ENCODE data around the gene PIGN. TPM values are rescaled to one million over a fixed set of nuclear protein-coding genes. Genes with fewer than 3 reads are reported as not detected.
"Not testable (repeated sequence)": the region's sequence is repeated elsewhere in the genome, so short reads cannot be mapped to it uniquely, and the experiment has no call there.

PIGN gene
- total RNA-seq, 1 experiment from 2014 or later, result 21.4 TPM

DNA sequence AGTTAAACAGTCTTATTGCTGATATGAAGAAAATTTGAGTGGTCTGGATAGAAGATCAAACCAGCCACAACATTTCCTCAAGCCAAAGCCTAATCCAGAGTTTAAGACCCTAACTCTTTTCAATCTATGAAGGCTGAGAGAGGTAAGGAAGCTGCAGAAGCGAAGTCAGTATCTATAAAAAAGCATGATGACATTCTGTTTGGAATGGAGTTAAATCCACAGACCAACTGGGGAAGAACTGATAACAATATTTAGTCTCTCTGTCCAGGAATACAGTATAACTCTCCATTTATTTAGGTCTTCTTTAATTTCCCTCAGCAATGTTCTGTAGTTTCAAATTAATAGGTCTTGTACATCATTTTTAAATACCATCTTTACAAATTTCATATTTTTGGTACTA lies 16.0 kb downstream of the PIGN start:
- no peak overlapping the region for H3K27ac ChIP-seq (ENCODE audit: low read length)
- ChIA-PET CTCF (no interaction called here), POLR2A (no interaction called here)
- no peaks in the 10 kb centered on the region for H3K27me3 ChIP-seq (ENCODE audit: control insufficient read depth, insufficient read depth, low read length)
- no peak for ATAC-seq
- no peaks in the 10 kb centered on the region for H3K36me3 ChIP-seq (ENCODE audit: control insufficient read depth, insufficient read depth, low read length)
- no peaks in the 10 kb centered on the region for H3K4me1 ChIP-seq (ENCODE audit: control insufficient read depth, insufficient read depth, low read length)
- no peak for DNase-seq (ENCODE audit: low read depth, low spot score)
- BruUV-seq (replicated peaks), result no TSS peak
- in situ Hi-C loops (cut with HindIII; ENCODE audit: low pct_unique_long_range_greater_than_20kb, low sequenced_read_pairs), result no loop called here
- no peaks in the 10 kb centered on the region for H3K9me3 ChIP-seq (ENCODE audit: control insufficient read depth, insufficient read depth, low read depth, low read length)
- H3K4me3 ChIP-seq (ENCODE audit: low read depth in 2 of 2, low read length in 2 of 2), result no peak overlapping the region
- intact Hi-C loops (cut with micrococcal nuclease; ENCODE audit: unreplicated experiment), result no loop called here
- no peak for TF ChIP-seq SIN3A (IDR thresholded peaks at IDR 0.05; ENCODE audit: borderline replicate concordance, insufficient read depth, low read depth, low read length)
- TF ChIP-seq, protein P1, sequence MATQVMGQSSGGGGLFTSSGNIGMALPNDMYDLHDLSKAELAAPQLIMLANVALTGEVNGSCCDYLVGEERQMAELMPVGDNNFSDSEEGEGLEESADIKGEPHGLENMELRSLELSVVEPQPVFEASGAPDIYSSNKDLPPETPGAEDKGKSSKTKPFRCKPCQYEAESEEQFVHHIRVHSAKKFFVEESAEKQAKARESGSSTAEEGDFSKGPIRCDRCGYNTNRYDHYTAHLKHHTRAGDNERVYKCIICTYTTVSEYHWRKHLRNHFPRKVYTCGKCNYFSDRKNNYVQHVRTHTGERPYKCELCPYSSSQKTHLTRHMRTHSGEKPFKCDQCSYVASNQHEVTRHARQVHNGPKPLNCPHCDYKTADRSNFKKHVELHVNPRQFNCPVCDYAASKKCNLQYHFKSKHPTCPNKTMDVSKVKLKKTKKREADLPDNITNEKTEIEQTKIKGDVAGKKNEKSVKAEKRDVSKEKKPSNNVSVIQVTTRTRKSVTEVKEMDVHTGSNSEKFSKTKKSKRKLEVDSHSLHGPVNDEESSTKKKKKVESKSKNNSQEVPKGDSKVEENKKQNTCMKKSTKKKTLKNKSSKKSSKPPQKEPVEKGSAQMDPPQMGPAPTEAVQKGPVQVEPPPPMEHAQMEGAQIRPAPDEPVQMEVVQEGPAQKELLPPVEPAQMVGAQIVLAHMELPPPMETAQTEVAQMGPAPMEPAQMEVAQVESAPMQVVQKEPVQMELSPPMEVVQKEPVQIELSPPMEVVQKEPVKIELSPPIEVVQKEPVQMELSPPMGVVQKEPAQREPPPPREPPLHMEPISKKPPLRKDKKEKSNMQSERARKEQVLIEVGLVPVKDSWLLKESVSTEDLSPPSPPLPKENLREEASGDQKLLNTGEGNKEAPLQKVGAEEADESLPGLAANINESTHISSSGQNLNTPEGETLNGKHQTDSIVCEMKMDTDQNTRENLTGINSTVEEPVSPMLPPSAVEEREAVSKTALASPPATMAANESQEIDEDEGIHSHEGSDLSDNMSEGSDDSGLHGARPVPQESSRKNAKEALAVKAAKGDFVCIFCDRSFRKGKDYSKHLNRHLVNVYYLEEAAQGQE (IDR thresholded peaks at IDR 0.05; ENCODE audit: insufficient read depth in 1 of 2, low read depth in 2 of 2, low read length in 1 of 2), result no peak
- no peak for TF ChIP-seq TCF7L2 (IDR thresholded peaks at IDR 0.05; ENCODE audit: low read depth, low read length)
- TF ChIP-seq POLR2AphosphoS5 (IDR thresholded peaks at IDR 0.05; ENCODE audit: low read depth, low read length), result no peak
- TF ChIP-seq, protein P2, sequence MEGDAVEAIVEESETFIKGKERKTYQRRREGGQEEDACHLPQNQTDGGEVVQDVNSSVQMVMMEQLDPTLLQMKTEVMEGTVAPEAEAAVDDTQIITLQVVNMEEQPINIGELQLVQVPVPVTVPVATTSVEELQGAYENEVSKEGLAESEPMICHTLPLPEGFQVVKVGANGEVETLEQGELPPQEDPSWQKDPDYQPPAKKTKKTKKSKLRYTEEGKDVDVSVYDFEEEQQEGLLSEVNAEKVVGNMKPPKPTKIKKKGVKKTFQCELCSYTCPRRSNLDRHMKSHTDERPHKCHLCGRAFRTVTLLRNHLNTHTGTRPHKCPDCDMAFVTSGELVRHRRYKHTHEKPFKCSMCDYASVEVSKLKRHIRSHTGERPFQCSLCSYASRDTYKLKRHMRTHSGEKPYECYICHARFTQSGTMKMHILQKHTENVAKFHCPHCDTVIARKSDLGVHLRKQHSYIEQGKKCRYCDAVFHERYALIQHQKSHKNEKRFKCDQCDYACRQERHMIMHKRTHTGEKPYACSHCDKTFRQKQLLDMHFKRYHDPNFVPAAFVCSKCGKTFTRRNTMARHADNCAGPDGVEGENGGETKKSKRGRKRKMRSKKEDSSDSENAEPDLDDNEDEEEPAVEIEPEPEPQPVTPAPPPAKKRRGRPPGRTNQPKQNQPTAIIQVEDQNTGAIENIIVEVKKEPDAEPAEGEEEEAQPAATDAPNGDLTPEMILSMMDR (IDR thresholded peaks at IDR 0.05), result no peak

DNA sequence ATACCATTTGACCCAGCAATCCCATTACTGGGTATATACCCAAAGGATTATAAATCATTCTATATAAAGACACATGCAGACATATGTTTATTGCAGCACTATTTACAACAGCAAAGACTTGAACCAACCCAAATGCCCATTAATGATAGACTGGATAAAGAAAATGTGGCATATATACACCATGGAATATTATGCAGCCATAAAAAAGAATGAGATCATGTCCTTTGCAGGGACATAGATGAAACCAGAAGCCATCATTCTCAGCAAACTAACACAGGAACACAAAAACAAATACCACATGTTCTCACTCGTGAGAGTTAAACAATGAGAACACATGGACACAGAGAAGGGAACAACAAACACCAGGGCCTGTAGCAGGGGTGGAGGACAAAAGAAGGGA lies 20.3 kb downstream of the PIGN start:
- in situ Hi-C loops (cut with HindIII; ENCODE audit: low pct_unique_long_range_greater_than_20kb, low sequenced_read_pairs); ATAC-seq: not testable (repeated sequence)

DNA sequence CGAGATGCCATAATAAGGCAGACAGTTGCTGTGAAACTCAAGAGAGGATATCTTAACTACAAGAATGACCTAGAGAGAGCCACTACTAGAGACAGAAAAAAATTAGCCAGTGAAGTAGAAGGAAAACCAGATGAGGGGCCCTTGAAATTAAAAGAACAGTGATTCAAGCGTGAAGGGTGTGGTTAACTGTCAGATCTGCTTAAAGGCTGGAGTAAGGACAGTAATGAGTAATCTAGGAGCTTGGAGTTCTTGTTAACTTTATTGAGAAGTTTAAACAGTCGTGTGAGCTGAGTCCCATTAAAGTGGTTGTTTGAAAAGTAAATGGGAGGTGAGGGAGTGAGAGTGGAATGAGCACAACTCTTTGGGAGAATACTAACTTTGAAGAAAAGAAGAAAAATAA lies 21.3 kb downstream of the PIGN start:
- Histone ChIP-seq H3K36me3 (ENCODE audit: control insufficient read depth, insufficient read depth, low read length) (no peaks in the 10 kb centered on the region), H3K27me3 (ENCODE audit: control insufficient read depth, insufficient read depth, low read length) (no peaks in the 10 kb centered on the region), H3K4me3 (ENCODE audit: low read depth in 2 of 2, low read length in 2 of 2) (no peak overlapping the region), H3K27ac (ENCODE audit: low read length) (no peak overlapping the region), H3K4me1 (ENCODE audit: control insufficient read depth, insufficient read depth, low read length) (no peaks in the 10 kb centered on the region), H3K9me3 (ENCODE audit: control insufficient read depth, insufficient read depth, low read depth, low read length) (no peaks in the 10 kb centered on the region)
- POLR2A ChIA-PET, result no interaction called here
- intact Hi-C loops (cut with micrococcal nuclease; ENCODE audit: unreplicated experiment), result no loop called here
- no peak for ATAC-seq
- in situ Hi-C loops (cut with HindIII; ENCODE audit: low pct_unique_long_range_greater_than_20kb, low sequenced_read_pairs), result no loop called here
- TF ChIP-seq SIN3A (IDR thresholded peaks at IDR 0.05; ENCODE audit: borderline replicate concordance, insufficient read depth, low read depth, low read length) (no peak), TCF7L2 (IDR thresholded peaks at IDR 0.05; ENCODE audit: low read depth, low read length) (no peak)
- TF ChIP-seq, protein P2 (IDR thresholded peaks at IDR 0.05), result no peak
- TF ChIP-seq, protein P1 (IDR thresholded peaks at IDR 0.05; ENCODE audit: insufficient read depth in 1 of 2, low read depth in 2 of 2, low read length in 1 of 2), result no peak
- CTCF ChIA-PET, result no interaction called here
- no TSS peak for BruUV-seq (replicated peaks)
- no peak for DNase-seq (ENCODE audit: low read depth, low spot score)

More for the DNA sequence above, 20.3 kb downstream of the PIGN start:
- H3K27ac ChIP-seq (ENCODE audit: low read length); H3K4me3 ChIP-seq (ENCODE audit: low read depth in 2 of 2, low read length in 2 of 2); CTCF ChIA-PET; H3K36me3 ChIP-seq (ENCODE audit: control insufficient read depth, insufficient read depth, low read length); BruUV-seq (replicated peaks); POLR2A ChIA-PET; intact Hi-C loops (cut with micrococcal nuclease; ENCODE audit: unreplicated experiment); H3K4me1 ChIP-seq (ENCODE audit: control insufficient read depth, insufficient read depth, low read length); H3K9me3 ChIP-seq (ENCODE audit: control insufficient read depth, insufficient read depth, low read depth, low read length); H3K27me3 ChIP-seq (ENCODE audit: control insufficient read depth, insufficient read depth, low read length); DNase-seq (ENCODE audit: low read depth, low spot score): not testable (repeated sequence)
